Spinal cord (tissue), 10 donors: ENCODE results near the gene ANKRD53. TPM values are rescaled to one million over a fixed set of nuclear protein-coding genes. Genes with fewer than 3 reads are reported as not detected.
A peak's percentile ranks its signal among the peaks of the same experiment; 100 is the strongest.

Source experiments
- DNase-seq, 6 donors: peaks; one replicate each; pipeline versions ENCODE4 v3.0.0 to v3.0.0-alpha.2; 2013 to 2015; ENCODE audit warnings: low spot score in 6 of 6, low read depth in 4 of 6
- H3K27ac ChIP-seq: one replicate; pipeline ENCODE4 v1.5.1; 2013; ENCODE audit warnings: low read depth, low read length, control low read depth
- H3K27me3 ChIP-seq: one replicate; pipeline ENCODE4 v1.6.1; 2013; ENCODE audit warnings: low read length; ENCODE audit not compliant: control insufficient read depth, insufficient read depth
- H3K36me3 ChIP-seq: one replicate; pipeline ENCODE4 v1.6.1; 2013; ENCODE audit warnings: low read length; ENCODE audit not compliant: control insufficient read depth, insufficient read depth
- H3K4me1 ChIP-seq: one replicate; pipeline ENCODE4 v1.6.1; 2013; ENCODE audit warnings: low read length; ENCODE audit not compliant: control insufficient read depth, insufficient read depth
- H3K4me3 ChIP-seq: one replicate; pipeline ENCODE4 v1.5.1; 2013; ENCODE audit warnings: low read depth, low read length, control low read depth
- H3K9me3 ChIP-seq: one replicate; pipeline ENCODE4 v1.6.1; 2013; ENCODE audit warnings: low read length; ENCODE audit not compliant: control insufficient read depth, insufficient read depth
- WGBS: methylation state at CpG from one replicate; pipeline ENCODE4 v1.1.5; 2013; ENCODE audit warnings: missing lambda C conversion rate; ENCODE audit not compliant: insufficient coverage; 5-methylcytosine and 5-hydroxymethylcytosine counted together
- polyA plus RNA-seq, 2 donors: library from polyadenylated mRNA; unstranded; fragments of 120-200 nt; gene quantifications; one replicate each; pipeline ENCODE4 v1.2.1, GENCODE V29; 2013; ENCODE audit not compliant: insufficient read length in 2 of 2
- total RNA-seq, 2 donors: library from RNA; depleted of rRNA in 1 of 2; stranded (reverse); fragments of 120-200 nt in 1 of 2; fragments of >200 nt in 1 of 2; gene quantifications; one replicate each; pipeline versions ENCODE4 v1.2.3 to v1.2.4, GENCODE V29; 2013 to 2014
- donor health status: healthy.

ANKRD53 gene
- total and polyA plus RNA-seq, 4 donors = 0.69 to 6.8 (median 3.7) TPM

GRCh38 chr2:70988151-70988550, 9.7 kb downstream of the ANKRD53 start:
- WGBS = 95% methylated on average over 3 of the region's 4 CpGs
- Histone ChIP-seq H3K27me3 (no peaks in the 10 kb centered on the region), H3K36me3 (peaks cover 66% of the 10 kb centered on the region), H3K4me3 (no peak overlapping the region), H3K9me3 (no peaks in the 10 kb centered on the region), H3K27ac (no peak overlapping the region), H3K4me1 (peaks cover 13% of the 10 kb centered on the region)
- DNase-seq = no peak

GRCh38 chr2:70988726-70989648, 10.6 kb downstream of the ANKRD53 start:
- Histone ChIP-seq H3K4me1 (peaks cover 21% of the 10 kb centered on the region), H3K4me3 (no peak overlapping the region), H3K27ac (no peak overlapping the region), H3K9me3 (no peaks in the 10 kb centered on the region), H3K36me3 (peaks cover 66% of the 10 kb centered on the region), H3K27me3 (no peaks in the 10 kb centered on the region)
- no peak for DNase-seq
- 95% methylated on average over 13 of the region's 16 CpGs for WGBS

GRCh38 chr2:70990216-70990615, 11.8 kb downstream of the ANKRD53 start:
- H3K4me3 ChIP-seq = no peak overlapping the region
- peaks cover 59% of the 10 kb centered on the region for H3K36me3 ChIP-seq
- no peaks in the 10 kb centered on the region for H3K27me3 ChIP-seq
- no peaks in the 10 kb centered on the region for H3K9me3 ChIP-seq
- DNase-seq = no peak
- H3K4me1 ChIP-seq = peaks cover 22% of the 10 kb centered on the region
- WGBS = 80% methylated on average over 1 of the region's 5 CpGs
- no peak overlapping the region for H3K27ac ChIP-seq

- 96% methylated on average over 5 of the region's 5 CpGs for WGBS
- no peak for DNase-seq
- Histone ChIP-seq H3K4me3 (no peak overlapping the region), H3K27me3 (no peaks in the 10 kb centered on the region), H3K9me3 (no peaks in the 10 kb centered on the region), H3K4me1 (peaks cover 24% of the 10 kb centered on the region), H3K36me3 (peaks cover 52% of the 10 kb centered on the region), H3K27ac (no peak overlapping the region)
Measured at GRCh38 chr2:70991142-70991541, 12.7 kb downstream of the ANKRD53 start.

- peaks cover 24% of the 10 kb centered on the region for H3K4me1 ChIP-seq
- H3K4me3 ChIP-seq = no peak overlapping the region
- DNase-seq = no peak
- no peaks in the 10 kb centered on the region for H3K27me3 ChIP-seq
- WGBS = 81% methylated on average over 7 of the region's 9 CpGs
- H3K9me3 ChIP-seq = no peaks in the 10 kb centered on the region
- H3K27ac ChIP-seq = no peak overlapping the region
- peaks cover 46% of the 10 kb centered on the region for H3K36me3 ChIP-seq
Measured at GRCh38 chr2:70991742-70992141, 13.3 kb downstream of the ANKRD53 start.

- 90% methylated on average over 8 of the region's 12 CpGs for WGBS
- Histone ChIP-seq H3K4me3 (peak overlapping the region; percentile 81), H3K36me3 (peaks cover 38% of the 10 kb centered on the region), H3K9me3 (no peaks in the 10 kb centered on the region), H3K27ac (no peak overlapping the region), H3K27me3 (no peaks in the 10 kb centered on the region), H3K4me1 (peaks cover 24% of the 10 kb centered on the region)
- DNase-seq = no peak
Measured at GRCh38 chr2:70992945-70993853, 14.8 kb downstream of the ANKRD53 start.

GRCh38 chr2:70994009-70994698, 15.7 kb downstream of the ANKRD53 start:
- H3K4me3 ChIP-seq = peak overlapping the region; percentile 81
- DNase-seq = no peak
- no peak overlapping the region for H3K27ac ChIP-seq
- peaks cover 28% of the 10 kb centered on the region for H3K36me3 ChIP-seq
- under 1% methylated on average over 47 of the region's 49 CpGs for WGBS
- peaks cover 24% of the 10 kb centered on the region for H3K4me1 ChIP-seq
- H3K27me3 ChIP-seq = no peaks in the 10 kb centered on the region
- no peaks in the 10 kb centered on the region for H3K9me3 ChIP-seq

GRCh38 chr2:70994699-70995425, 16.4 kb downstream of the ANKRD53 start, which contains the start of gene TEX261:
TSS of gene TEX261 (minus strand) at chr2:70994873. CDS start at chr2:70994757, 116 bp downstream.
- Histone ChIP-seq H3K27me3 (no peaks in the 10 kb centered on the region), H3K4me1 (peaks cover 24% of the 10 kb centered on the region), H3K4me3 (peak within 1 kb of the TSS; percentile 84), H3K9me3 (no peaks in the 10 kb centered on the region), H3K27ac (no peak within 1 kb of the TSS), H3K36me3 (peaks cover 25% of the 10 kb centered on the region)
- WGBS = under 1% methylated on average over 64 of the region's 65 CpGs
- DNase-seq = peak in 5 of 6 donors; percentile 68 to 96 (median 86)

- peak in 2 of 6 donors; percentile 63 to 86 for DNase-seq
- 2% methylated on average over 8 of the region's 11 CpGs for WGBS
- H3K4me1 ChIP-seq = peaks cover 24% of the 10 kb centered on the region
- H3K27me3 ChIP-seq = no peaks in the 10 kb centered on the region
- peak overlapping the region; percentile 84 for H3K4me3 ChIP-seq
- H3K36me3 ChIP-seq = peaks cover 20% of the 10 kb centered on the region
- no peaks in the 10 kb centered on the region for H3K9me3 ChIP-seq
- no peak overlapping the region for H3K27ac ChIP-seq
Measured at GRCh38 chr2:70995426-70995729, 16.9 kb downstream of the ANKRD53 start.
